CD4-positive, alpha-beta T cell treated with Interleukin-12 subunit alpha and Interleukin-12 subunit beta, for 1 hour (primary cell): ENCODE data around the gene CACNA1I.

Experiments
- DNase-seq: peaks from one replicate; pipeline ENCODE4 v3.0.0-alpha.2; 2020

CACNA1I gene

GRCh38 chr22:39705386-39705785, 134.8 kb downstream of the CACNA1I start:
- DNase-seq = no peak

DNA sequence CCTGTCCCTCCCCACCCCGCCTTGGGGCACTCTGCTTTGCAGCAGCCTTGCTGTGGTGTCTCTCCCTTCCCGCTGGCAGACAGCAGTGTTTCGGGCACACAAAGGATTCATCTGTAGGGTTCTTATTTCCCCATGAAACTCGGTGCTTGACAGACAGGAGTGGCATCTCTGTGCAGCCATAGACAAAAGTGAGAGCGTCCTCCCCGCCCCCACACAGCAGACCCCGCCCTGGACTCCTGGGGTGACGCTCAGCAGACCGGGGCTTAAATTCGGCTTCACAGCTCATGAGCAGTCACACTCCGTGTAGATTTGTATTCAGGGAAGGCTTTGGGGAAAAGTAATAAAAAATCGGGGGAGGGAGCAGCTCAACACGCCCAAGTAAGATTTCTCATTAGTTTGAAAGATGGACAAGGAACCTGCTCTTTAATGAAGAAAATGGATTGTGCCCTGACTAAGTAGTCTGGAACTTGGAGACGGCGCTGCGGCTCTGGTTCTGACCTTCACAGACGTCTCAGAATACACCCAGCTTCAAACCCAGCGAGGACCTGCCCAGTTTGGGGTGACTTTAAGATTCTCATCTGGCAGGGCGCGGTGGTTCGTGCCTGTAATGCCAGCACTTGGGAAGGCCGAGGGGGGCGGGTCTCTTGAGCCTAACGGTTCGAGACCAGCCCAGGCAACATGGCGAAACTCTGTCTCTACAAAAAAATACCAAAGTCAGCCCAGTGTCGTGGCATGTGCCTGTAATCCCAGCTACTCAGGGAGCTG, 136.0 kb downstream of the CACNA1I start:
- DNase-seq = no peak

DNA sequence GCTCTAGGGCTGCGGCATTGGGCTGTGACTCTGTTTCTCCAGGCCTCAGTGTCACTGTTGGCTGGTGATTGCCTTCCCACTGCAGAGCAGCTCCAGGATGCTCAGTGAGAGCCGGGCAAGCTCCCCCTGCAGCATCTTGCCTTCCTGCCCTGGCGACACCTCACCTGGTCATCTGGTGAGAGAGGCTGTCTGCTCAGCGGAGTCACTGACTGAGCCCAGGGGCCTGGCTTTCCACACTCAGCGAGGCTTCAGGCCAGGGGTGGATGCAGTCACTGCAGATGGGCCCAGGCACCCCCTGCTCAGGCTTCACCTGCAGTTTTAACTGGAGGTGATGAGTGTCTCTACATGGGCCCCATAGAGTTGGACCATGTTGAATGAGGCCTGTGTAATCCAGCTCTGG, 136.8 kb downstream of the CACNA1I start:
- DNase-seq = no peak

GRCh38 chr22:39707816-39708215, 137.3 kb downstream of the CACNA1I start:
- DNase-seq = no peak

DNA sequence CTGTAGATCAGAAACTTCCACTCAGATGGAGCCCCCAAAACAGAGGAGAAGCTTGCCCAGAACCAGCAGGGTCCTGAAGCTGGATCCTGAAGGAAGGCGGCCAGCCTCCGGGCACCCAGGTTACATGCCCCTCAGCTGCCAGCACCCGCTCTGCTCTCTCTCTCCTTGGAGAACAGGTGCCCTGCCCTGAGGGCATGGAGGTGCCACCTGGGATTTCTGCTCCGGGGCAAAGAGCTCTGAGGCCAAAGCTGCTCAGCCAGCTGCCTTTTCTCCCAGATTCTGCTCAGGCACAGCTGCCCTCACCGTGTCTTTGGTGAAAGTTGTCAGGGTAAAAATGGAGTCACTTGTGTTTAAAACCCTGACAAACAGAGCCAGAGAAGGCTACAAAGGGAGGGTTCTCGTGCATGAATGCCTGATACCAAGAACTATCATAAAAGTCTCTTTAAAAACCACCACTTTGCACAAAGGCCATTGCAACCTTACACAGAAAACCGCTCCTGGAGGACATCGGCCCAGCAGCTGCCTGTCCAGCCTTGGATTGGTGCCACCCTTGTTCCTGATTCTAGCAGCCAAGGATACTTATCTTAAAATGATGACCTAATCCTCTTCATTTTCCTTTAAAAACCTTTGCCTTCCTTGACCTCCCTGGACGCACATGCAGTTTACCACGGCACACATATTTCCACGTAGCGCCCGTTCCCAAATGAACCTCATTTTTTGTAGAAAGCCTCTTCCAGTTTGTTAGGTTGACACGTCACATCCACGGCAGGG, 140.0 kb downstream of the CACNA1I start:
- DNase-seq = no peak

DNA sequence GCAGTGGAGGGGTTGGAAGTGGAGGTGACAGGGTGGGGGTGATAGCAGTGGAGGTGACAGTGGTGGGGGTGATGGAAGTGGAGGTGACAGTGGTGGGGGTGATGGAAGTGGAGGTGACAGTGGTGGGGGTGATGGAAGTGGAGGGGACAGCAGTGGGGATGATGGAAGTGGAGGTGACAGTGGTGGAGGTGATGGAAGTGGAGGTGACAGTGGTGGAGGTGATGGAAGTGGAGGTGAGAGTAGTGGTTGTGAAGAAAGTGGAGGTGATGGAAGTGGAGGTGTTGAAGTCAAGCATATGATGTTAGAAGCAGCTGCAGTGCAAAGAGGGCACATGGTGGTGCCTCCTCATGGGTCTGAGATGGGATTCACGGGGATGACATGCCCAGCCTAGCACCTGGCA, 141.5 kb downstream of the CACNA1I start:
- DNase-seq = no peak

DNA sequence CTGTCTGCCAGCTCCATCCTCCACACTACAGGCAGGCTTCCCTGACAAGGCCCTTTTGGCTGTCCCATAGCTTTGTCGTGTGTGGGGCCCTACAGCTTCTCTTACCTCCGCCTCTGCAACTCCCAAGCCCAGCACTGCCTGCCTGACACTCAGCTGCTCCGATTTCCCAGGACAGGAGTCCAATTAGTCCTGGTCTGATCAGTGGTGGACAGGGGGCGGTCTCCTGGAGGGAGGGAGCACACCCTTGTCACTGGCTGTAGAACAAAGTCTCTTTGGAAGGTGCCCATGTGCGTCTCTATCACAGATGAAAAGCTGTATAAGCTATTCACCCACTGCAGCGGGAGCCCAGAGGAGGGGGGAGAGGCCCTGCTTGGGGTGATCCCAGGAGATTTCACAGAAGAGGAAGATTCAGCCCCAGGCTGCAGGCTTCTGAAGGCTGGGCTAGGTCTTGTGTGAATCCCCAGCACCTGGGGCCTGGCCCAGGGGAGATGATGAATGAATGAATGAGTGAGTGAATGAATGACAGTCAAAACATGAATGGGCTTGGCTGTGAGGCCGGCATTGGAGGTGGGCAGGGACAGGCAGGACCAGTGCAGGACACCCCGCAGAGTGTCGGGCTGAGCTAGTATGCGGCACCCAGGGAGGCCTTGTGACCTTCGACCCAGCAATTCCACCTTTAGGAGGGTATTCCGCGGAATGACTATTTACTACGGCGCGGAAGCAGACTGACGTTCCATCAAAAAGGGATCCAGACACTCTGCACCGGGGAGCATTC, 142.4 kb downstream of the CACNA1I start:
- DNase-seq = no peak

GRCh38 chr22:39713799-39714290, 143.3 kb downstream of the CACNA1I start:
- no peak for DNase-seq

DNA sequence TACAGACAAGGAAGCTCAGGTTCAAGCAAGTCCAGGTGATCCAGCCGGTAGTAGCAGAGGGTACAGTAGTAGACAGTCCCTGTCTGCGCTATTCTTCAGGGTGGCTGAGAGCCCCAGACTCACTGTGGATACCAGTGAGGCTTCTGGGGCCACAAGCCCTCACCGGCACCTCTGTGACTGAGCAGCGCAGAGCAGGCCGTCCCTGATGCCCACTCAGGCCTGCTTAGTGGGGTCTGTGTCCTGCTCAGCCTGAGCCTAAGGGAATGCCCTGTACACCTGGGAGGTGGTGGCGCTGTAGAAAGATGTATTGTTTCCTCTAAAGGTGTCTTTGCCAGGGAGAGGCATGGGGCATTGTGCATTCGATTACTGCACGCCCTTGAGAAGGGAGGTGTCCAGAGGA, 143.8 kb downstream of the CACNA1I start:
- DNase-seq = no peak

GRCh38 chr22:39715778-39716495, 145.4 kb downstream of the CACNA1I start:
- no peak for DNase-seq

DNA sequence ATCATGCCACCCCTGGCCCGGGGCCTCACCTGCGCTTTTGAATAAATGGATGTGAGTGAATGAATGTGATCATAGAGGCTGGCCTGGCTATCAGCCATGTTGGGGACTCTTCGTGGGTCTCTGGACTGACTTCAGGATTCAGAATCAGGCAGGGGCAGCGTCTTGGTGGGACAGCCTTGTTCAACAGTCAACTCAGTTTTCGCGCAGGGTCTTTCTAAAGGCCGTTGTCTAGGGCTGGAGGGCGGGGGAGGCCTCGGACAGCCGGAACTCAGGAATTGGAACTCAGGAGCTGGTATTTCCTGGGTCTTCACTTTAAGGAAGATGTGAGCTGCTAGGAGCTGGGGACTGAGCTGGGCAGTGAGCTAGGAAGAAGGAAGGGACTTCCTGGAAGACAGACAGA, 146.0 kb downstream of the CACNA1I start:
- no peak for DNase-seq

DNA sequence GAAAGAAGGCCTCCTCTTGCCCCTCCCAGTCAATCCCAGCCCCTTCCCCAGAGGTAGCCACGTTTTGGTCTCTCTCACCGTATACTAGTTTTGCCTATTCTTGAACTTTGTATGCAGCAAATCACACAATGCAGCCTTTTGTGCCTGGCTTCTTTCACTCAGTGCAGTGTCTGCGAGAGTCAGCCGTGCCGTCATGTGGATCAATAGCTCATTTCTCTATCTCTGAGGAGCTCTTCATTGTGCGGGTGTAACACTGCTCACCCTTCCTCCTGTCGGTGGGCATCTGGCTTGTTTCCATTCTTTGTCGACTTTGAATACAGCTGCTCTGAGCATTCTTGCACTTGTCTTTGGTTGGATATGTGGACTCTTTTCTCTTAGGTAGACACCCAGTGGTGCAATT, 146.5 kb downstream of the CACNA1I start:
- no peak for DNase-seq

- DNase-seq = no peak
Measured at GRCh38 chr22:39718206-39718605, 147.7 kb downstream of the CACNA1I start.

GRCh38 chr22:39718921-39719475, 148.4 kb downstream of the CACNA1I start:
- DNase-seq = no peak

DNA sequence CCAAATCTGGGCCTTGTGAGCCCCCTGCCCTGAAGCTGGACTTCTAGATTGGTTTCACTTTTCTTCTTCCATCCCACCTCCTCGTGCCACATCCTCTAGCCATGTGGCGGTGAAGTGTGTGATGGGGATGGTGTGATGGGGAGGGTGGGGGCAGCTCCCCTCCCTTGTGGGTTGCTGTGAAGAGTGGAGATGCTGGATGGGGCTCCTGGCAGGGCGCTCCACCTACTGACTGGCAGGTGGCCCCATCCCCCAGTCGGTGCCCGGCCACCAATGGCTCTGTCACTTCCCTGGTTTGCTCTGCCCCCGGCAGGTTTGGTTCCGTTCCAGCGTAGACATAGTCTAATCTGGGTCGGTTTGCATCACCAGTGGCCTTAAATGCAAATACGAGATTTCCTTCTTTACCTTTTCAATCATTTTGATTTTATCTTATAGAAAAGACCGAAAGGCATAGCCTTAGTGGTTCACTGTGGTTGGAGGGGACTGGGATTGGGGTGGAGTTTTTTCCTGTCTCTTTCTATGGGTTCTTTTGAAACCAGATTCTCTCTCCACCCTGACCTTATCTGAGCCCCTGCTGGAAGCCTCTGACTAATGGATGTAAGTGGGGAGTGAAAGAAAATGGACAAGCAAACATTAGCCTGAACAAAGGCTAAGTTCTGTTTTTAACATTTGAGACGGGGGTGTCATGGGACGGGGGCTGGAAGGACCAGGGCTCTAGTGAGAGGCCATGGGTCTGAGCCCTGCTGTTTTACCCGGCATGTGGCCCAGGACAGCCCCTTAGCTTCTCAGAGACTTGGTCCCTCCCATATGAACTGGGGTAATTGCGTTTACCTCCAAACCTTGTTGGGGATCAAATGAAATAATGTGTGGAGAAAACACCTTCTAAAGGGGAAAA, 149.3 kb downstream of the CACNA1I start:
- no peak for DNase-seq

DNA sequence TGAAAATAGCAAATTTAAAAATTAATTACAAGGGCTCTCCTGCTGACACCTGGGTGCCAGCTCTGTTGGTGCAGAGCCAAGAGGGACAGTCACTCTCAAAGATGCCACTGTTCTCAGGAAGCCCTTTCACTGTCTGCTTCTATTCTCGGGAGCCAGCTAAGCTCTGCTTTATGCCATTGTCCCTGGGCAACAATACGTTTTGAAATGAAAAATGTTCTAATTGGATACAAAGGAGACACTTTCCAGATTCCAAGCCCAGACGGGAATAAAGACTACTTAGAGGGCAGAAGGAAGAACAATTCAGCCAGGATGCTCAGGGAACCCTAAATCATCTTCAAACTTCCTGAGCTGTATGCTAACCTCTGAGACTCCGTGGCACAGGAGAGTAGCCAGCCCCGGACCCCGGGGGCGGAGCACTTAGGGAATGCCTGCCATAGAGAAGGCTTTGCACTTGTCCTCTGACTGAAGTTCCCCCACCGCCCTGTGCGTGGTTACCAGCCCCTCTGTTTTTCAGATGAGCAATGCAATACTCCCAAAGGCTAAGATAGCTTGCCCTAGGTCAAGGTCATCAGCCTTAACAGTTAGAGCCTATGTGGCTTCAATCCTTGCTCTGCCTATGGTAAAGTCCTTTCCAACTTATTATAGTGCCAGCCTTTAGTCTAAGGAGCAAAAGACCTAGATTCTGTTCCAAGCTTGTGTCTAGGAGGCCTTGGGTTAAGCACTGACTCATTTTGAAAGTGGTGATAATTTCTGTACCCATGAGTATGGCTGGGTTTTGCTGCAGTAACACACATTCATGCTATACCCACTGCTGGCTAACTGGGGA, 150.9 kb downstream of the CACNA1I start:
- DNase-seq = no peak

GRCh38 chr22:39722032-39722325, 151.4 kb downstream of the CACNA1I start:
- DNase-seq = no peak

- no peak for DNase-seq
Measured at GRCh38 chr22:39722501-39722900, 151.9 kb downstream of the CACNA1I start.

GRCh38 chr22:39723463-39723862, 152.9 kb downstream of the CACNA1I start:
- no peak for DNase-seq

DNA sequence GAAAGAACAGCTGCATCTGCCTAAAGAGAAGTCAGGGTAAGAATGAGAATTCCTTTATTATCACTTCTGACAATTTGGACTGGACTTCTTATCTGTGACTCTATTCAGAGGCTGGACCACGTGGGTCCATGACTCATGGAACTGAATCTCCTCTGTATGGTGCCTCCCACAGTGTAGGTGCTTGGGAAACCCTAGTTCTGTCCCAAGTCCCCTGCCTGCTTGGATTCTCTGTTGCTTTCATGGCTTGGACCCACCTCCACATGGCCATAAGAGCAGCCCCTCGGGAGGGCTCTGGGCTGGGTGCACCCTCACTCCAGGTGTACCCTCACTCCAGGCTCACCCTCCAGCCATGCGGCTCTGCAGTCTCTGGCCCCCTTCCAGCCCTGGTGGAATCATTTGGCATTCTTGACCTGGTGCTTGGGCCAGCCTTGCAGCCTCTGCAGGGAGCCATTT, 153.4 kb downstream of the CACNA1I start:
- DNase-seq = no peak

DNA sequence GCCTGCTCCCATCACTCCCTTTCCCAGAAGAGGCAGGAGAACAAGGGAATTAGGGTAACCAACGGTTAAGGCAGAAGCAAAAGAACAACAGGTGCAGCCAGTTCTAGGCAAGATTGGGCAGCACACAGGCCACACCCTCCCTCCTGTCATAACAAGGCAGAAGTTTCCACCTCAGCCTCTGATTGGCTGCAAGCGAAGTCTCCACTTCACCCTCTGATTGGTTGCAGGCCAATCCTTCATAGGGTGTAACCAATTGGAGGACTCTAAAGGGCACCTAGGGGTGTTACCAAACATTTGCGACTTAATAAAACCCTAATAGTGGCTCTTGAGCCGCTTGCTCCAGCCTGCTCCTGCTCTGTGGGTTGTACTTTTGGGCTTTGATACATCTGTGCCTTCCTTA, 153.8 kb downstream of the CACNA1I start:
- no peak for DNase-seq
